Measurements from ENCODE around the gene KCTD21.
A peak's percentile ranks its signal among the peaks of the same experiment; 100 is the strongest.

The KCTD21 gene

GRCh38 chr11:78158987-78159652 lies 29.3 kb downstream of the KCTD21 start:
- Histone ChIP-seq H3K27me3 (ENCODE audit: insufficient read depth, insufficient read length) (no peaks in the 10 kb centered on the region), H3K36me3 (ENCODE audit: insufficient read depth, insufficient read length, low read length) (no peaks in the 10 kb centered on the region), H3K9me3 (ENCODE audit: insufficient read depth, low read length) (no peaks in the 10 kb centered on the region), H3K4me1 (ENCODE audit: insufficient read depth, insufficient read length) (no peaks in the 10 kb centered on the region), H3K4me3 (ENCODE audit: insufficient read length, low read depth) (no peak overlapping the region), H3K9ac (ENCODE audit: insufficient read length, low read depth) (no peak overlapping the region)
- TF ChIP-seq YY1 (IDR thresholded peaks at IDR 0.05; ENCODE audit: insufficient read depth, insufficient read length), result no peak
- TF ChIP-seq ZNF274 (IDR thresholded peaks at IDR 0.05; ENCODE audit: low read depth, low read length), result no peak
- TF ChIP-seq SUZ12 (IDR thresholded peaks at IDR 0.05; ENCODE audit: extremely low read depth, insufficient read depth, insufficient read length), result no peak
- no peak for DNase-seq (ENCODE audit: low read depth, low spot score)

- Histone ChIP-seq H3K4me1 (ENCODE audit: insufficient read depth, insufficient read length) (no peaks in the 10 kb centered on the region), H3K4me3 (ENCODE audit: insufficient read length, low read depth) (no peak overlapping the region), H3K9me3 (ENCODE audit: insufficient read depth, low read length) (no peaks in the 10 kb centered on the region), H3K9ac (ENCODE audit: insufficient read length, low read depth) (no peak overlapping the region), H3K36me3 (ENCODE audit: insufficient read depth, insufficient read length, low read length) (peaks cover 4% of the 10 kb centered on the region), H3K27me3 (ENCODE audit: insufficient read depth, insufficient read length) (no peaks in the 10 kb centered on the region)
- TF ChIP-seq ZNF274 (IDR thresholded peaks at IDR 0.05; ENCODE audit: low read depth, low read length), result no peak
- no peak for TF ChIP-seq SUZ12 (IDR thresholded peaks at IDR 0.05; ENCODE audit: extremely low read depth, insufficient read depth, insufficient read length)
- no peak for TF ChIP-seq YY1 (IDR thresholded peaks at IDR 0.05; ENCODE audit: insufficient read depth, insufficient read length)
- peak; percentile 40 for DNase-seq (ENCODE audit: low read depth, low spot score)
Observed at GRCh38 chr11:78156127-78156844, 32.1 kb downstream of the KCTD21 start.

DNA sequence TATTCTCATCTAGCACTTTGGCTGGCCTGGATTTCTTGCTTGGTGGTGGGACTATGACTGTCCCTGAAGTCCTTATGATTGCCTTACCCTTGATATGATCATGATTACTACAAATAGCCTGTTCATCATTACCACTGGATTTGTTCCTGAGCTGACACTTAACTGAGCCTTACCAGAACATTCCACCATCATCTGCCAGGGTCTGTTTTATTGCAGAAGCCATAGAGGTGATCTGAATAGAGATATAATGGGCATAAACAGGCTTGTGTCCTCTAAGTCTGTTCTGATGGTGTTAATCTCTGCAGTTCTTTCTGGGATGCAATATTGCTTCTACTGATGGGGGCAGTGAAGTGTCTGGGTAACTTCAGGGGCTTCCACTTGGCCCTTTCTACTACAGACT lies 36.6 kb downstream of the KCTD21 start:
- DNase-seq (ENCODE audit: low read depth, low spot score), result no peak
- Histone ChIP-seq H3K4me1 (ENCODE audit: insufficient read depth, insufficient read length) (no peaks in the 10 kb centered on the region), H3K9me3 (ENCODE audit: insufficient read depth, low read length) (no peaks in the 10 kb centered on the region), H3K36me3 (ENCODE audit: insufficient read depth, insufficient read length, low read length) (peaks cover 6% of the 10 kb centered on the region), H3K9ac (ENCODE audit: insufficient read length, low read depth) (no peak overlapping the region), H3K4me3 (ENCODE audit: insufficient read length, low read depth) (no peak overlapping the region), H3K27me3 (ENCODE audit: insufficient read depth, insufficient read length) (no peaks in the 10 kb centered on the region)
- TF ChIP-seq YY1 (IDR thresholded peaks at IDR 0.05; ENCODE audit: insufficient read depth, insufficient read length) (no peak), ZNF274 (IDR thresholded peaks at IDR 0.05; ENCODE audit: low read depth, low read length) (no peak), SUZ12 (IDR thresholded peaks at IDR 0.05; ENCODE audit: extremely low read depth, insufficient read depth, insufficient read length) (no peak)

- Histone ChIP-seq H3K9me3 (ENCODE audit: insufficient read depth, low read length) (no peaks in the 10 kb centered on the region), H3K4me1 (ENCODE audit: insufficient read depth, insufficient read length) (no peaks in the 10 kb centered on the region), H3K9ac (ENCODE audit: insufficient read length, low read depth) (no peak overlapping the region)
Observed at GRCh38 chr11:78150754-78151153, 37.7 kb downstream of the KCTD21 start.

DNA sequence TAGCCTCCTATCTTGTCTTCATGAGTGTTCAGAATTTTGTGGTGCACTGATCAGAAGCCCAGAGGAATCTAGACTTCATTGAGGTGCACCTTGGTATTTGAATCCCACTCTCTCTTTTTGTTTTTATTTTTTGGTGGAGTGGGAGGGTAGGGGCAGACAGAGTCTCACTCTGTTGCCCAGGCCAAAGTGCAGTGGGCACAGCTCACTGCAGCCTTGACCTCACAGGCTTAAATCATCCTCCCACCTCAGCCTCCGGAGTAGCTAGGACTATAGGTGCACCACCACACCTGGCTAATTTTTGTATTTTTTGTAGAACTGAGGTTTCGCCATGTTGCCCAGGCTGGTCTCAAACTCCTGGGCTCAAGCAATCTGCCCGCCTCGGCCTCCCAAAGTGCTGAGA lies 38.1 kb downstream of the KCTD21 start:
- no peak for DNase-seq (ENCODE audit: low read depth, low spot score)
- Histone ChIP-seq H3K27me3 (ENCODE audit: insufficient read depth, insufficient read length) (no peaks in the 10 kb centered on the region), H3K9me3 (ENCODE audit: insufficient read depth, low read length) (no peaks in the 10 kb centered on the region), H3K36me3 (ENCODE audit: insufficient read depth, insufficient read length, low read length) (peaks cover 6% of the 10 kb centered on the region), H3K9ac (ENCODE audit: insufficient read length, low read depth) (no peak overlapping the region), H3K4me1 (ENCODE audit: insufficient read depth, insufficient read length) (no peaks in the 10 kb centered on the region), H3K4me3 (ENCODE audit: insufficient read length, low read depth) (no peak overlapping the region)
- TF ChIP-seq SUZ12 (IDR thresholded peaks at IDR 0.05; ENCODE audit: extremely low read depth, insufficient read depth, insufficient read length) (no peak), YY1 (IDR thresholded peaks at IDR 0.05; ENCODE audit: insufficient read depth, insufficient read length) (no peak), ZNF274 (IDR thresholded peaks at IDR 0.05; ENCODE audit: low read depth, low read length) (no peak)

More at GRCh38 chr11:78150754-78151153, 37.7 kb downstream of the KCTD21 start:
- Histone ChIP-seq H3K36me3 (ENCODE audit: insufficient read depth, insufficient read length, low read length) (peaks cover 6% of the 10 kb centered on the region), H3K4me3 (ENCODE audit: insufficient read length, low read depth) (no peak overlapping the region), H3K27me3 (ENCODE audit: insufficient read depth, insufficient read length) (no peaks in the 10 kb centered on the region)
- DNase-seq (ENCODE audit: low read depth, low spot score), result no peak
- TF ChIP-seq ZNF274 (IDR thresholded peaks at IDR 0.05; ENCODE audit: low read depth, low read length) (no peak), YY1 (IDR thresholded peaks at IDR 0.05; ENCODE audit: insufficient read depth, insufficient read length) (no peak), SUZ12 (IDR thresholded peaks at IDR 0.05; ENCODE audit: extremely low read depth, insufficient read depth, insufficient read length) (no peak)

DNA sequence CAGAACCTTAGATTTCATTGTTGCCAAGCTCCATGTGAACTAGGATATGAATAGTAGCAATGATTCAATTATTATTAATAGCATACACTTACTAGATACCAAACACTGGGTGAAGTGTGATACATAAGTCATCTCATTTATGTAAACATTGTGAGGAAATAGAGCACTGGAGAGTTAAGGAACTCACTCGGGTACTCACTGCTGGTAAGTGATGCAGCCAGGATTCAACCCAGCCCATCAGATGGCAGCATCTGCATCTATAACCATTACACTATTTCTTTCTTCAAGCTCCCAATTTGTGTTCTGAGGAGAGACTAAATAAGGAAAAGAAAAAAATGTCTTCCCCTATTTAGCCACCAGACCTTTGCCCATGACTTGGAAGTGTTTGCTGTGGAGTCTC lies 38.8 kb downstream of the KCTD21 start:
- DNase-seq (ENCODE audit: low read depth, low spot score), result no peak

DNA sequence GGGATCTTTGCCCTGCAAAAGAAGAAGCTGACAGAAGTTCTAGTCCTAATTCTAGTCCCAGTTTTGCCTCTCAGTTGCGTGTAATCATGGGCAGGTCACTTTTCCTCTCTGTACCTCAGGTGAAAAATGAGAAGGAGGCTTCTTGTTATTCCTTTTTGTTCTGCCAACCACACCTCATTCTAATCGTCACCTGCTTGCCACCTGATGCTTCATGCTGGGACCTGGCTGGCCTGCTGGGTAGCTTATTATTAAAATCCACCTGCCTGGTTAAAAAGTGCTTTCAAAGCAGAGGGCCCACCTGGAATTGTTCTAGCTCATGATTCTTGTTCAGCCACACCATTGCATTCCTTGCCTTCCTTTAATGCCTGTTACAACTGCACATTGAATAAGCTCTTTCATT lies 40.6 kb downstream of the KCTD21 start:
- TF ChIP-seq SUZ12 (IDR thresholded peaks at IDR 0.05; ENCODE audit: extremely low read depth, insufficient read depth, insufficient read length) (no peak), ZNF274 (IDR thresholded peaks at IDR 0.05; ENCODE audit: low read depth, low read length) (no peak), YY1 (IDR thresholded peaks at IDR 0.05; ENCODE audit: insufficient read depth, insufficient read length) (no peak)
- no peak for DNase-seq (ENCODE audit: low read depth, low spot score)
- Histone ChIP-seq H3K27me3 (ENCODE audit: insufficient read depth, insufficient read length) (no peaks in the 10 kb centered on the region), H3K4me3 (ENCODE audit: insufficient read length, low read depth) (no peak overlapping the region), H3K9me3 (ENCODE audit: insufficient read depth, low read length) (no peaks in the 10 kb centered on the region), H3K36me3 (ENCODE audit: insufficient read depth, insufficient read length, low read length) (peaks cover 19% of the 10 kb centered on the region), H3K9ac (ENCODE audit: insufficient read length, low read depth) (no peak overlapping the region), H3K4me1 (ENCODE audit: insufficient read depth, insufficient read length) (no peaks in the 10 kb centered on the region)

More for the DNA sequence above, 38.8 kb downstream of the KCTD21 start:
- Histone ChIP-seq H3K4me3 (ENCODE audit: insufficient read length, low read depth) (no peak overlapping the region), H3K27me3 (ENCODE audit: insufficient read depth, insufficient read length) (no peaks in the 10 kb centered on the region), H3K36me3 (ENCODE audit: insufficient read depth, insufficient read length, low read length) (peaks cover 6% of the 10 kb centered on the region), H3K9me3 (ENCODE audit: insufficient read depth, low read length) (no peaks in the 10 kb centered on the region), H3K9ac (ENCODE audit: insufficient read length, low read depth) (no peak overlapping the region), H3K4me1 (ENCODE audit: insufficient read depth, insufficient read length) (no peaks in the 10 kb centered on the region)
- no peak for TF ChIP-seq YY1 (IDR thresholded peaks at IDR 0.05; ENCODE audit: insufficient read depth, insufficient read length)
- no peak for TF ChIP-seq SUZ12 (IDR thresholded peaks at IDR 0.05; ENCODE audit: extremely low read depth, insufficient read depth, insufficient read length)
- TF ChIP-seq ZNF274 (IDR thresholded peaks at IDR 0.05; ENCODE audit: low read depth, low read length), result no peak
